CD14-positive monocyte (primary cell): Measurements from ENCODE around the gene ZNF536. TPM values are rescaled to one million over a fixed set of nuclear protein-coding genes. Genes with fewer than 3 reads are reported as not detected.

ENCODE experiments used
- DNase-seq, 3 donors: peaks; one replicate each; pipeline ENCODE4 v3.0.0-alpha.2; 2011 to 2022
- H2AFZ ChIP-seq: 2 replicates; pipeline ENCODE4 v1.6.0; 2012; ENCODE audit warnings: mild to moderate bottlenecking, low read depth, low read length, inconsistent platforms; ENCODE audit not compliant: insufficient read depth, poor library complexity, severe bottlenecking
- H3K27ac ChIP-seq, 2 donors: 1 replicate in 1 of 2; 2 replicates in 1 of 2; pipeline ENCODE4 v1.5.1; 2012 to 2013; ENCODE audit warnings: low read length in 2 of 2, control low read depth in 1 of 2, inconsistent platforms in 1 of 2, low read depth in 1 of 2, mild to moderate bottlenecking in 1 of 2
- H3K27me3 ChIP-seq, 2 donors: one replicate each; pipeline versions ENCODE4 v1.6.0 to v1.6.1; 2011 to 2013; ENCODE audit warnings: low read length in 2 of 2; ENCODE audit not compliant: control insufficient read depth in 2 of 2, insufficient read depth in 2 of 2
- H3K36me3 ChIP-seq, 2 donors: replicated peaks in 1 of 2; 1 replicate in 1 of 2; 2 replicates in 1 of 2; pipeline versions ENCODE4 v1.5.1 to v1.6.1; 2012 to 2013; ENCODE audit warnings: low read length in 2 of 2, control low read depth in 1 of 2, inconsistent platforms in 1 of 2, mild to moderate bottlenecking in 1 of 2; ENCODE audit not compliant: insufficient read depth in 2 of 2, control insufficient read depth in 1 of 2
- H3K4me1 ChIP-seq, 2 donors: 1 replicate in 1 of 2; 2 replicates in 1 of 2; pipeline versions ENCODE4 v1.5.1 to v1.6.1; 2012 to 2013; ENCODE audit warnings: low read length in 2 of 2, control low read depth in 1 of 2, inconsistent platforms in 1 of 2, mild to moderate bottlenecking in 1 of 2, moderate library complexity in 1 of 2; ENCODE audit not compliant: insufficient read depth in 2 of 2, control insufficient read depth in 1 of 2
- H3K4me2 ChIP-seq: replicated peaks from 2 replicates; pipeline ENCODE3; 2012; ENCODE audit warnings: low read length, moderate library complexity, mild to moderate bottlenecking; ENCODE audit not compliant: poor library complexity, severe bottlenecking; ENCODE audit errors: extremely low read depth
- H3K4me3 ChIP-seq, 3 experiments: fragments of 200-600 bp in 1 of 3; sonication (generic) in 1 of 3; replicated peaks in 1 of 3; 1 replicate in 2 of 3; 2 replicates in 1 of 3; pipeline ENCODE4 v1.5.1; 2011 to 2013; ENCODE audit warnings: low read length in 3 of 3, mild to moderate bottlenecking in 3 of 3, control low read depth in 2 of 3, low read depth in 2 of 3, inconsistent platforms in 1 of 3, moderate library complexity in 1 of 3
- H3K79me2 ChIP-seq: 2 replicates; pipeline ENCODE4 v1.6.0; 2012; ENCODE audit warnings: mild to moderate bottlenecking, control low read depth, inconsistent platforms, low read length, moderate library complexity; ENCODE audit not compliant: insufficient read depth
- H3K9ac ChIP-seq: 2 replicates; pipeline ENCODE4 v1.6.0; 2017; ENCODE audit warnings: low read length, mild to moderate bottlenecking; ENCODE audit not compliant: insufficient read depth, poor library complexity, severe bottlenecking
- H3K9me3 ChIP-seq, 2 donors: replicated peaks in 1 of 2; 1 replicate in 1 of 2; 2 replicates in 1 of 2; pipeline versions ENCODE4 v1.5.1 to v1.6.1; 2012 to 2013; ENCODE audit warnings: low read length in 2 of 2, control low read depth in 1 of 2; ENCODE audit not compliant: control insufficient read depth in 1 of 2, insufficient read depth in 1 of 2
- H4K20me1 ChIP-seq: 2 replicates; pipeline ENCODE4 v1.6.0; 2012; ENCODE audit warnings: mild to moderate bottlenecking, low read length, control low read depth, moderate library complexity; ENCODE audit not compliant: insufficient read depth
- H3K27ac Mint-ChIP-seq, 7 donors: one replicate each; pipeline ENCODE4 v1.8.0; 2020; ENCODE audit warnings: mild to moderate bottlenecking in 7 of 7, mixed read lengths in 7 of 7, moderate library complexity in 6 of 7, inconsistent platforms in 2 of 7
- H3K27me3 Mint-ChIP-seq, 3 donors: one replicate each; pipeline ENCODE4 v1.8.0; 2021 to 2022; ENCODE audit warnings: low read depth in 3 of 3, mild to moderate bottlenecking in 3 of 3, mixed read lengths in 3 of 3, moderate library complexity in 3 of 3, inconsistent platforms in 1 of 3
- H3K36me3 Mint-ChIP-seq, 2 donors: one replicate each; pipeline ENCODE4 v1.8.0; 2020; ENCODE audit warnings: mixed read lengths in 2 of 2, inconsistent platforms in 1 of 2, mild to moderate bottlenecking in 1 of 2
- H3K4me1 Mint-ChIP-seq: one replicate; pipeline ENCODE4 v1.8.0; 2020; ENCODE audit warnings: mild to moderate bottlenecking, mixed read lengths
- H3K4me3 Mint-ChIP-seq, 2 donors: one replicate each; pipeline ENCODE4 v1.8.0; 2020; ENCODE audit warnings: mild to moderate bottlenecking in 2 of 2, mixed read lengths in 2 of 2, moderate library complexity in 1 of 2
- H3K9me3 Mint-ChIP-seq, 7 donors: one replicate each; pipeline ENCODE4 v1.8.0; 2020 to 2022; ENCODE audit warnings: mixed read lengths in 7 of 7, mild to moderate bottlenecking in 6 of 7, moderate library complexity in 6 of 7, inconsistent platforms in 2 of 7
- WGBS: methylation state at CpG from one replicate; pipeline ENCODE4 v1.1.5; 2013; ENCODE audit warnings: missing lambda C conversion rate; ENCODE audit not compliant: insufficient coverage; 5-methylcytosine and 5-hydroxymethylcytosine counted together
- intact Hi-C, 2 donors: fragments of 100-400 bp; cut with micrococcal nuclease; formaldehyde crosslinking; loops; one replicate each; pipeline versions ENCODE4 v1.15.0 to v1.15.1; 2023
- polyA plus RNA-seq, 3 donors: library from polyadenylated mRNA; depleted of rRNA in 1 of 3; unstranded in 2 of 3; stranded (reverse) in 1 of 3; fragments of 300-500 nt in 2 of 3; fragments of >200 nt in 1 of 3; fragmentation: Illumina TruSeq in 2 of 3; gene quantifications; 1 replicate in 2 of 3; 2 replicates in 1 of 3; pipeline ENCODE4 v1.2.3, GENCODE V29; 2012 to 2021
- TF ChIP-seq, protein P1 (sequence below): fragments of 200-600 bp; IDR thresholded peaks from one replicate; pipeline ENCODE4 v1.8.0; 2022; ENCODE audit warnings: antibody characterized with exemption, mild to moderate bottlenecking

Gene ZNF536
- polyA plus RNA-seq, 3 donors: not detected

DNA sequence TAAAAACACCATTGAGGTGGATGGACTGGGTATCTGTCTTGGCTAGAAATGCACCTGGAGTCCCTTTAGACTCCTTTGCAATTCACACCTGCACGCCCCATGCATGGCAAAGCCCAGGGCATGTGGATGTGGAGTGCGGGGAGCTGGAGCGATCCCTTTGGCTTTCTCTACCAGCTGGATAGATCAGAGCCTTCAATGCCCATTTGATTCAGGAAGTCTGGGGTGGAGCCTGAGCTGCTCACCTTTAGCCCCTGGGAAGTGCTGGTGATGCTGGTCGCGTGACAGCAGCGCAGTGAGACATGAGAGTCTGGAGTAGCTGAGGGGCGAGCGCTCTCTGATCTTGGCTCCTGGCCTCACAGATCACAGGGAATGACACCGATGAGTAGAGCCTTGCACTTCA lies 4.8 kb upstream of the ZNF536 start:
- Histone ChIP-seq H3K79me2 (no peaks in the 10 kb centered on the region), H3K4me3 (no peak overlapping the region), H3K4me2 (no peak overlapping the region), H3K27ac (no peak overlapping the region), H3K9me3 (no peaks in the 10 kb centered on the region), H2AFZ (no peak overlapping the region), H3K36me3 (no peaks in the 10 kb centered on the region), H3K27me3 (peaks cover 0 to 2% of the 10 kb centered on the region in 2 donors), H4K20me1 (no peaks in the 10 kb centered on the region), H3K9ac (no peak overlapping the region), H3K4me1 (no peaks in the 10 kb centered on the region)
- Mint-ChIP-seq H3K4me1 (no peaks in the 10 kb centered on the region), H3K9me3 (peaks cover 0 to 2% (median 0%) of the 10 kb centered on the region in 7 donors), H3K4me3 (no peak overlapping the region), H3K36me3 (no peaks in the 10 kb centered on the region), H3K27ac (no peak overlapping the region), H3K27me3 (peaks cover 8 to 15% (median 8%) of the 10 kb centered on the region in 3 donors)
- intact Hi-C loops: no loop called here
- TF ChIP-seq, protein P1, sequence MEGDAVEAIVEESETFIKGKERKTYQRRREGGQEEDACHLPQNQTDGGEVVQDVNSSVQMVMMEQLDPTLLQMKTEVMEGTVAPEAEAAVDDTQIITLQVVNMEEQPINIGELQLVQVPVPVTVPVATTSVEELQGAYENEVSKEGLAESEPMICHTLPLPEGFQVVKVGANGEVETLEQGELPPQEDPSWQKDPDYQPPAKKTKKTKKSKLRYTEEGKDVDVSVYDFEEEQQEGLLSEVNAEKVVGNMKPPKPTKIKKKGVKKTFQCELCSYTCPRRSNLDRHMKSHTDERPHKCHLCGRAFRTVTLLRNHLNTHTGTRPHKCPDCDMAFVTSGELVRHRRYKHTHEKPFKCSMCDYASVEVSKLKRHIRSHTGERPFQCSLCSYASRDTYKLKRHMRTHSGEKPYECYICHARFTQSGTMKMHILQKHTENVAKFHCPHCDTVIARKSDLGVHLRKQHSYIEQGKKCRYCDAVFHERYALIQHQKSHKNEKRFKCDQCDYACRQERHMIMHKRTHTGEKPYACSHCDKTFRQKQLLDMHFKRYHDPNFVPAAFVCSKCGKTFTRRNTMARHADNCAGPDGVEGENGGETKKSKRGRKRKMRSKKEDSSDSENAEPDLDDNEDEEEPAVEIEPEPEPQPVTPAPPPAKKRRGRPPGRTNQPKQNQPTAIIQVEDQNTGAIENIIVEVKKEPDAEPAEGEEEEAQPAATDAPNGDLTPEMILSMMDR: no peak
- DNase-seq: no peak
- 89% methylated on average over 9 of the region's 9 CpGs for WGBS

DNA sequence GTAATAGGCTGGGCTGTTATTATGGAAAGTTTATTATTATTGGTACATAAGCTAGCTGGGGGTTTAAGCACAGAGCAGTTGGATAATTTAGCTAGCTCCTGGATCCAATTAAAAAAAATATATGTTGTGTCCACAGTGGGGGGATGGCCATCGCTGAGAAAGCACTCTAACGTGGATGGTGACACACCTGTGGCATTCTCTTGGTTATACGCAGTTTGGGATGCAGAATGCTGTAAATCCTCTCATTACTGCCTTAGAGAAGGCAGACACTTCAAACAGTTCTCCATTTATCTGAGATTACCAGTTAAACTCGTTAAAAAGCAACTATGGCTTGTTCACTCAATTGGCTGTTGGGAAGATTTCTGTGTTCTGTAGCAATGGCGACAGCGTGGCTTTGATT lies 2.4 kb upstream of the ZNF536 start:
- H3K27ac ChIP-seq: no peak overlapping the region
- TF ChIP-seq, protein P1: no peak
- peaks cover 10 to 23% of the 10 kb centered on the region in 2 donors for H3K27me3 ChIP-seq
- H3K9me3 Mint-ChIP-seq: peaks cover 0 to 2% (median 0%) of the 10 kb centered on the region in 7 donors
- H3K36me3 ChIP-seq: no peaks in the 10 kb centered on the region
- H3K27me3 Mint-ChIP-seq: peaks cover 18 to 31% (median 26%) of the 10 kb centered on the region in 3 donors
- no peak for DNase-seq
- no peak overlapping the region for H3K4me2 ChIP-seq
- no peak overlapping the region for H3K27ac Mint-ChIP-seq
- intact Hi-C loops: loop anchor here in 1 of 2 donors (1.0 kb wide), 1 partner anchor 16 kb away; no protein-coding TSS in a partner anchor
- H3K4me3 Mint-ChIP-seq: no peak overlapping the region
- no peaks in the 10 kb centered on the region for H4K20me1 ChIP-seq
- peaks cover 0 to 3% of the 10 kb centered on the region in 2 donors for H3K9me3 ChIP-seq
- no peak overlapping the region for H3K9ac ChIP-seq
- no peaks in the 10 kb centered on the region for H3K4me1 ChIP-seq
- H2AFZ ChIP-seq: no peak overlapping the region
- no peaks in the 10 kb centered on the region for H3K4me1 Mint-ChIP-seq
- WGBS: 90% methylated on average over 2 of the region's 6 CpGs
- no peak overlapping the region for H3K4me3 ChIP-seq
- no peaks in the 10 kb centered on the region for H3K36me3 Mint-ChIP-seq
- no peaks in the 10 kb centered on the region for H3K79me2 ChIP-seq
